Measurements from ENCODE around the gene RFX4. TPM values are rescaled to one million over a fixed set of nuclear protein-coding genes. Genes with fewer than 3 reads are reported as not detected.
"Not testable (repeated sequence)": the region's sequence is repeated elsewhere in the genome, so short reads cannot be mapped to it uniquely, and the experiment has no call there.

Gene RFX4
- total RNA-seq, 1 donor from 2014 or later = not detected

DNA sequence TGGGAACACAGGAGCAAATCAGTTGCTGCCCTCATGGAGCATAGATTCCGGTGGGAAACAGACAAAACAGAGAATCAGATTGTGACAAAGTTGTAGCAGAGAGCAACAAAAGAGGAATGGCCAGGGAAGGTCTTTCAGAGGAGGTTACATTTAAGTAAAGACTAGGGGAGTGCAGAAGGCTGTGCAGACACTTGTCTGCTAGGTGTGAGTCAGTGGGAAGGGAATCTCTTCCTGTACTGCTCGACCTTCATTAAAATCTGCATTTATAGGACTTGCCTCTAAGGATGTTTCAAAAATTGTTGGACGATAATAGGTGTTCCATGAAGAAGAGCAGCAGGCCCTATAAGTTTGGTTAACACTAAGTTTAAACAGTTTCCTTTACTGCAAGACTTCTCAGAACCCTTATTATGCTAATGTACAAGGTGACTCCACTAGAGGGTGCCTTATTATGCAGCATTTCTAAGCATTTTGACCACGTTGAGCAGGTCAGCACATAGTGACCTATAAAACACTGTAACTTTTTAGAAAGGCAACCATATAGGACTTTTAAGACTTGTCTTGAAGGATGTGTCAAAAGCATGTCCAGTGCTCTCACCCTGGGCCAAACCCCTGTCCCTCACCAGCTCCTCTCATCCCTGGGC is 99.9 kb downstream of the RFX4 start:
- no peak overlapping the region for H3K4me3 ChIP-seq
- no peak for DNase-seq
- peak; percentile 47 for TF ChIP-seq CTCF (IDR thresholded peaks at IDR 0.05; ENCODE audit: borderline replicate concordance)
- peaks cover 3% of the 10 kb centered on the region for H3K27me3 ChIP-seq (ENCODE audit: low read depth)
- no peaks in the 10 kb centered on the region for H3K4me1 ChIP-seq
- no peaks in the 10 kb centered on the region for H3K9me3 ChIP-seq (replicated peaks)
- no peaks in the 10 kb centered on the region for H3K36me3 ChIP-seq
- intact Hi-C loops (cut with micrococcal nuclease) = no loop called here
- no peak overlapping the region for H3K27ac ChIP-seq (replicated peaks)

DNA sequence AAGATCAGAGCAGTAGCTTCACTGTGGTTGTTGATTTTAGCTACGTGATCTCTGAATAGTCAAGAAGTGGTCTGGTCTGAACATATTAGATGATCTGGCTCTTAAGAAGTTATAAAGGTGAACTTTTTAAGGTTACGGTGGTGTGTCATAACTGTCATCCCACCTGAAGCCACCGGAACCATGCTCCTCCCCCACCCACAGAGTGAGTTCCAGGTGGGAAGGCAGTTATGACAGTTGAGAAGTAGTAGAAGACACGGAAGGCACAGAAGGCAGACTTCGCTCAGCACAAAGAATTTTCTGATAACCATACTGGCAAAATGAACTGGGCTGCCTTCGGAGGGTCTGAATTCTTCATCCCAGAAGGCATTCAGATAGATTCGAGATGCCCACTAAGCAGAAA is 101.7 kb downstream of the RFX4 start:
- Histone ChIP-seq H3K9me3 (replicated peaks) (no peaks in the 10 kb centered on the region), H3K4me1 (no peaks in the 10 kb centered on the region), H3K36me3 (no peaks in the 10 kb centered on the region), H3K4me3 (no peak overlapping the region), H3K27me3 (ENCODE audit: low read depth) (peaks cover 3% of the 10 kb centered on the region), H3K27ac (replicated peaks) (no peak overlapping the region)
- no peak for DNase-seq
- TF ChIP-seq CTCF (IDR thresholded peaks at IDR 0.05; ENCODE audit: borderline replicate concordance) = no peak
- intact Hi-C loops (cut with micrococcal nuclease) = no loop called here

- no peaks in the 10 kb centered on the region for H3K4me1 ChIP-seq
- intact Hi-C loops (cut with micrococcal nuclease) = no loop called here
- no peak for TF ChIP-seq CTCF (IDR thresholded peaks at IDR 0.05; ENCODE audit: borderline replicate concordance)
- H3K27me3 ChIP-seq (ENCODE audit: low read depth) = peaks cover 3% of the 10 kb centered on the region
- no peak overlapping the region for H3K27ac ChIP-seq (replicated peaks)
- no peaks in the 10 kb centered on the region for H3K36me3 ChIP-seq
- no peaks in the 10 kb centered on the region for H3K9me3 ChIP-seq (replicated peaks)
- DNase-seq = no peak
- H3K4me3 ChIP-seq = no peak overlapping the region
These were observed 102.6 kb downstream of the RFX4 start for GRCh38 chr12:106685381-106685780.

GRCh38 chr12:106687672-106688071 is 104.9 kb downstream of the RFX4 start:
- Histone ChIP-seq H3K36me3 (no peaks in the 10 kb centered on the region), H3K4me1 (no peaks in the 10 kb centered on the region), H3K9me3 (replicated peaks) (no peaks in the 10 kb centered on the region), H3K4me3 (no peak overlapping the region), H3K27ac (replicated peaks) (no peak overlapping the region), H3K27me3 (ENCODE audit: low read depth) (no peaks in the 10 kb centered on the region)
- intact Hi-C loops (cut with micrococcal nuclease) = no loop called here
- no peak for DNase-seq
- TF ChIP-seq CTCF (IDR thresholded peaks at IDR 0.05; ENCODE audit: borderline replicate concordance) = no peak

DNA sequence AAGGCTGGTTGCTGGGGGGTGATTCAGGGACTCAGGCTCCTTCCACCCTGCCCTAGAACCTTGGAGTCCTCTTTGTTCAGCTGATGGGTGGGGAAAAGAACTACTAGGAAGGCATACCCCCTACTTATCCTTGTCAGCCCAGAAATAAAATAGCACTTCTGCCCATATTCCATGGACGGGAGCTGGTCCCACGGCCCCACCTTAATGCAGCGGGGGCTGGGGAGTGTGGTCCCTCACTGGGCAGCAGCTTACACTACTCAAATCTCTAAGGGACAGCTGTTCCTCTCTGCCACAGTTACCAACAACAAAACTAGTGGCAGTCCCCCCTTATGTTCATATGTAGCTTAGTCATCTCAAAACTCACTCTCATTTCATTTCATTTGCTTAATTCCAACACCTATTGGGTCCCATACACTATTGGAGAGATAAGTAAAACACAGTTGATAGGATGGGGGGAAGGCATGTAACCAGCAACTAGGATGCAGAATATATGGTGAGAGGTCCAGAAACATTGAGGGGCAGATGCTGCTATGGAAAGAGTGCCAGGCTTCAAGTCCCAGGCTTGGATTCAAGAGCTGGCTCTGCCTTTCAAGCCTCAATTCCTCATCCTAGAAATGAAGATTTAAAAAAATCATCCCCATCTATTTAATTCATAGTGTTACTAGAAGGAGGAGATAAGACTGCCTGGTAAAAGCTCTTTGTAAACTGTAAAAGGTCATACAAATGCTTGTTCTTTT is 107.9 kb downstream of the RFX4 start:
- no peak overlapping the region for H3K27ac ChIP-seq (replicated peaks)
- no peak overlapping the region for H3K4me3 ChIP-seq
- DNase-seq = no peak
- intact Hi-C loops (cut with micrococcal nuclease) = no loop called here
- H3K36me3 ChIP-seq = no peaks in the 10 kb centered on the region
- H3K4me1 ChIP-seq = no peaks in the 10 kb centered on the region
- no peaks in the 10 kb centered on the region for H3K27me3 ChIP-seq (ENCODE audit: low read depth)
- TF ChIP-seq CTCF (IDR thresholded peaks at IDR 0.05; ENCODE audit: borderline replicate concordance) = no peak
- no peaks in the 10 kb centered on the region for H3K9me3 ChIP-seq (replicated peaks)

- H3K36me3 ChIP-seq; H3K4me3 ChIP-seq; H3K9me3 ChIP-seq (replicated peaks); H3K27ac ChIP-seq (replicated peaks); H3K27me3 ChIP-seq (ENCODE audit: low read depth); H3K4me1 ChIP-seq; intact Hi-C loops (cut with micrococcal nuclease); DNase-seq: not testable (repeated sequence)
These were observed 109.2 kb downstream of the RFX4 start for GRCh38 chr12:106692033-106692432.
